Measurements from ENCODE around the gene APP. TPM values are rescaled to one million over a fixed set of nuclear protein-coding genes. Genes with fewer than 3 reads are reported as not detected.
A peak's percentile ranks its signal among the peaks of the same experiment; 100 is the strongest.

APP gene
- total RNA-seq, 1 donor from 2014 or later, result 358 TPM

DNA sequence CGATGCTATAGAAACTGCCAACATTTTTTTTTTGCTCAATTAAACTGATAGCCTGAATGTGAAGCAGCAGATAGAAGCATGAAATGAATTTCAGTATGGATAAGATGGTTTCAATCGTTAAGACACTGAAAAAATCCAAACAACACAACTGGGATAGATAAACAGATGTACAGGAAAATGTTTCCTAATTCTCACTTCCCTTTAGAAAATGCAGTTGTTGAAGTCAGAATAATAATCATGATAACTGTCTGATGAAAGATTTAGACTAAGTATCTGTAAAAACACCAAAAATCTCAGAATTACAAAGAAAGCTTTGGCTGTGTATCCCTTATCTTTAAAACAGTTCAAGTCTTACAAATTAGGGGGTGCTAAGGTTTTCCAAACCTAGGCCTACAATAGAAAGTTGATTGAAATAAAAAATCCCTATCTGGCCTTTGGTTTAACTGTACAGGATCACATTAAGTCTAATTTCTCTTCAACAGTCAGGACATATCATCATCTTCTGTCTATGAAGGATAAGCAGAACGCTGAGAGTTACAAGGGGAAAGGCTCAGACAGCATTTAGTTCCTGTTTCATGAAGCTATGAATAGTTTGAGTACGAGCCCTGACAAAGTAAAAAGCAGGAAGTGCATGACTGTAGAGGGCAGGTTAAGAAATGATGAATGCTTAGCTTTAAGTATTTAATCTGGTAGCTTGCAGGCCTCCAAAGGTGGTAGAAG lies 203.2 kb downstream of the APP start:
- H3K4me3 ChIP-seq, result no peak overlapping the region
- no peaks in the 10 kb centered on the region for H3K9me3 ChIP-seq
- peak overlapping the region; percentile 54 for H3K27ac ChIP-seq
- ATAC-seq (peak; percentile 63 to 83), DNase-seq (no peak)
- peaks cover 32% of the 10 kb centered on the region for H3K4me1 ChIP-seq
- intact Hi-C loops (cut with DNase I), result no loop called here
- peaks cover 4% of the 10 kb centered on the region for H3K36me3 ChIP-seq
- no peak for TF ChIP-seq CTCF (IDR thresholded peaks at IDR 0.05)
- no peaks in the 10 kb centered on the region for H3K27me3 ChIP-seq (ENCODE audit: low read depth)

DNA sequence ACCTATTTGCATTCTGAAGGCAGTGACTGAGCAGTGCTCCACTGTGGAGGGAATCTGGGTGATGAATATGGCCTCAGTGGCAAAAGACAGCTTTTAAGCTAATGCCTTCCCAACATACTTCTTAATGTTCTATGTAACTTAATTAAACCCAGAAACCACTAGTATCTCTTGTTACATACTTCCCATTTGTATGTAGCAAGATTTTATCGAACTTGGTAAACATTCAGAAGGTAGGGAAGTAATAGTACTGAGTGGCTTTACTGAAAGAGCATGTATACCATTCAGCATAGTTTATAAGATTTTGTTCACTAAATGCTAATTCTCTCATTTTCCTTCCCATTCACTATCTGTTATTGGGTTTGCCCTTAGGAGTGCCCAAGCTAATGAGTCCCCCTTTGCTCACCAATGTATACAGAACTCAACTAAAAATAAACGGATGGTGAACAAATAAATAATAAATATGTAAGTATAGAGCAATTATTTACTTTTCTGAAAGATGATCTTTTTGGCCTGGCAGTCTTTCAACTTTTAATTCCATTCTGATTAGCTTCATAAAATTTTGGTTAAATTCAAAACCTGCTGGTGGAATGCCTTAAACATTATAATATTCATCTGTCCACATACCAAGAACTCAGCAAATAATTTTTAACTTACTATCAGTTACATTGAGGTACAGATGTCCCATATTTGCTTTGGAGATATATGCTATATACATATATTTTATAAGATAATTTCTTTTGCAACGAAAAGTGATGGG lies 204.4 kb downstream of the APP start:
- DNase-seq, result no peak

GRCh38 chr21:25964926-25965325 lies 205.6 kb downstream of the APP start:
- peaks cover 33% of the 10 kb centered on the region for H3K4me1 ChIP-seq
- no peak overlapping the region for H3K27ac ChIP-seq
- H3K36me3 ChIP-seq, result no peaks in the 10 kb centered on the region
- DNase-seq (no peak), ATAC-seq (no peak)
- H3K4me3 ChIP-seq, result no peak overlapping the region
- no peak for TF ChIP-seq CTCF (IDR thresholded peaks at IDR 0.05)
- H3K27me3 ChIP-seq (ENCODE audit: low read depth), result no peaks in the 10 kb centered on the region
- intact Hi-C loops (cut with DNase I), result no loop called here
- H3K9me3 ChIP-seq, result no peaks in the 10 kb centered on the region

More for the DNA sequence above, 204.4 kb downstream of the APP start:
- TF ChIP-seq CTCF (IDR thresholded peaks at IDR 0.05), result no peak
- H3K27me3 ChIP-seq (ENCODE audit: low read depth), result no peaks in the 10 kb centered on the region
- H3K27ac ChIP-seq, result no peak overlapping the region
- H3K4me1 ChIP-seq, result peaks cover 33% of the 10 kb centered on the region
- H3K9me3 ChIP-seq, result no peaks in the 10 kb centered on the region
- no peak for ATAC-seq
- peaks cover under 1% of the 10 kb centered on the region for H3K36me3 ChIP-seq
- intact Hi-C loops (cut with DNase I), result no loop called here
- no peak overlapping the region for H3K4me3 ChIP-seq

- Histone ChIP-seq H3K27ac (peak overlapping the region; percentile 72), H3K36me3 (no peaks in the 10 kb centered on the region), H3K27me3 (ENCODE audit: low read depth) (no peaks in the 10 kb centered on the region), H3K4me3 (no peak overlapping the region), H3K4me1 (peaks cover 33% of the 10 kb centered on the region), H3K9me3 (no peaks in the 10 kb centered on the region)
- no peak for DNase-seq
- ATAC-seq, result peak; percentile 58 to 60
- TF ChIP-seq CTCF (IDR thresholded peaks at IDR 0.05), result no peak
- intact Hi-C loops (cut with DNase I), result no loop called here
Observed at GRCh38 chr21:25964015-25964414, 206.6 kb downstream of the APP start.

DNA sequence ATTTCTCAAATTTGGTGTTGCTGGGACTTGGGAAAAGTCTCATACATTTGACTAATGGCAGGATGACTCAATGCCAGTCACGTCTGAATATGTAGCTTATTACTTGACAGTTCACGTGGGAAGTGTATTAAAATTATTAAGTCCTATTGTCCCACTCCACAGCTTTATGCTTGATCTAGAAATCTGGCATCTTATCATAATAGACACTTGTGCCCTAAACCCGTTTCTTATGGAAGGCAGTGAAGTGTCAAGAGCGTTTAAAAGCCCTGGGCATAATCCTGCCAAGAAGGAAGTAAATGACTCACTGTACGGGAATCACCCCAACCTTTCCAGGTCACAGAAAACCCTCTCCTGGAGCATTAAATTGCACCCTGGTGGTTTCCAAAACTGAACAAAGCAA lies 207.4 kb downstream of the APP start:
- Histone ChIP-seq H3K36me3 (no peaks in the 10 kb centered on the region), H3K27me3 (ENCODE audit: low read depth) (no peaks in the 10 kb centered on the region), H3K27ac (peak overlapping the region; percentile 72), H3K4me1 (peaks cover 33% of the 10 kb centered on the region), H3K4me3 (no peak overlapping the region), H3K9me3 (no peaks in the 10 kb centered on the region)
- DNase-seq, result no peak
- intact Hi-C loops (cut with DNase I), result no loop called here
- peak; percentile 85 to 94 for ATAC-seq
- TF ChIP-seq CTCF (IDR thresholded peaks at IDR 0.05), result no peak
